EL (cell line): ENCODE results near the gene UTP14C.
"Not testable (repeated sequence)": the region's sequence is repeated elsewhere in the genome, so short reads cannot be mapped to it uniquely, and the experiment has no call there.

Experiments
- DNase-seq: peaks from one replicate; pipeline ENCODE4 v3.0.0-alpha.2; 2016

The UTP14C gene

DNA sequence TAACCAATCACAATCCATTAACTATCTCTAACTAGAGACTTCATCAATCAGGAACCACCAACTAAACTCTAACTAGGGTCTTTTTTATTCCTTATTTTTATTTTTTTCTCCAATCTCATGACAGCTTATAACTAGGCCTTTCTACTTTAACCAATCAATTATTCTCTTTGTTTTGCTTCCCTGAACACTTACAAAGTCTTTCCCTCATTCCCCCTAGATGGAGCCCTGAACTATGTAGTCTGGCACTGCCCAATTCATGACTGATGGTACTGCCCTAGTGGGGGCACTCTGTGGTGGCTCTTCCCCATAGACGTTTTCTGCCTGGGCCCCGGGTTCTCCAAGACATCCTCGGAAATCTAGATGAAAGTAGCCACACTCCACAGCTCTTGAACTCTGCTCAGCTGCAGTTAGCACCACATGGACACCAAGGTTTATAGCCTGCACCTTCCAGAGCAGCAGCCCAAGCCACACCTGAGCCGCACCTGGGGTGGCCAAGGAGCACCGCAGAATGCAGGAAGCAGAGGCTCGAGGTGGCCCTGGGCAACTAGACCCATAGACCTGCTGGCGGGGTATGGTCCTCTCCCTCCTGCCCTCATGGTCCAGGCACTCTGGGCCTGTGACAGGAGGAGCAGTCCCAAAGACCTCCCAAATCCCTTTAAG, 19.9 kb upstream of the UTP14C start:
- DNase-seq: no peak

GRCh38 chr13:52005841-52006522, 18.5 kb upstream of the UTP14C start:
- no peak for DNase-seq

DNA sequence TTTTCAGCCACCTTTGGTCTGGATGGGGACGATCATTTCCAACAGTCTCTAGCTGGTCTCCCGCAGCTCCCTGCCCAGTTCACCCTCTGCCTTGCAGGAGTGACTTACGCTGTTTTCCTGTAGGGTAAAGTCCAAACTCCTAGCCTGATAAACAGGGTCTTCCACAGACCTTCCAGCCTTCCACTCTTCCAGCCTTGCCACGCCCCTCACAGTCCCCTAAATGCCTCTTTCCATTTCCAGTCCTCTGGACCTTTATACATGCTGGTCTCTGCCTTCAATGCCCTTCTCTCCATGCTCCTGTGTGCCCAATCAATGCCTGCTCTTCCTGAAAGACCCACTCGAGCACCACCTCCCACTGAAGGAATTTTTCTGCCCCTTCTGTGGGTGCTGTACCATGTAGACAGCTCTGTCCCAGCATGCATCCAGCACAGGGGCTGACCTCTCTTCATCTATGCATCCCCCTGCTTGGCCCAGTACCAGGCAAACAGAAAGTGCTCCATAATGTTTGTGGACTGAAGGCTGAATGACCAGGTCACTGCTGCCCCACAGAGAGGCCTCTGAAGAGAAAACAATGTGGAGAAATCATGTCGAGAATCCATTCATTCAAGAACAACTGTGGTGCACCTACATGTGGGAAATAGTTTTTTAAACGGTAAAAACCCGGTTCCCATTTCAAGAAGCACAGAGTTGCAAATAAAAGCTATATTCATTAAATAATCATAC, 17.8 kb upstream of the UTP14C start:
- DNase-seq: no peak

GRCh38 chr13:52009946-52010345, 14.5 kb upstream of the UTP14C start:
- no peak for DNase-seq

DNA sequence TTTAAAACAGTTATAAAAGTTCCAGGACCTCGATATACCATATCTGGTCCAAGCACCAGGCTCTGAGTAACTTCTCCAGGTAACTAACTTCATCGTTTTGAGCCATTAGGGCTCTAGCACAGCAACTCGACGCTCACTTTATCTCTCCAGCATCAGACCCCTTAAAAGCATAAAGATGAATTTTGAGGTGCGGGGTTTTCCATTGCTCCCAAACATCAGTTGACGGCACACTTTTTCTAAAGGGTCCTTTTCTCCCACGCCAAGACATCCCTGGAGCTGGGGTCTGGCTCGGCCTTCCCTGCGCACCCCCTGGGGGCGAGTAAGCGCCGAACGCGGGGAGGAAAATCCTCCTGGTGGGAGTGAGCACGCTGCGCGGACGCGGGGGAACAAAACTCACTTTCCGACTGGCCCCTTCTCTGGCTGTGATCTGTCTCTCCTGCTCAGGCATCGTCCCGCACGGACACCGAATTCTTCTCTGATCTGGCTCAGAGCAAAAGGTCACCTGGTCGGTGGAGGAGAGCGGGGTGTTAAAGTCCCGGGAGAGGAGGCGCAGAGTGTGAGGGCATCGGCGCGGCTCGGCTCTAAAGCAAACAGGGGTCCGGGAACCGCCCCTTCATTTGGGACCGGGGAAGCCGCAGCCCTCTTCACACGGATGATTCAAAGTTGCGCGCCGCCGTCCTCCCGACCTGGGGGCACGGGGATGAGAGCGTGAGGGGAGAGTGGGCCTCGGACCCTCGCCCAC, 13.4 kb upstream of the UTP14C start, which contains the start of gene ATP7B:
ATP7B (minus strand) TSS at position 561 of the 742 bp plus-strand sequence; CDS start at position 448, 113 bp downstream.
- DNase-seq: peak; percentile 21

- DNase-seq: peak; percentile 98
Measured at GRCh38 chr13:52011632-52012511, 12.6 kb upstream of the UTP14C start, which contains the start of gene ALG11. Gene ALG11 (plus strand): TSS chr13:52012398. CDS start chr13:52012419, 21 bp downstream.

GRCh38 chr13:52012512-52012836, 12.0 kb upstream of the UTP14C start:
- no peak for DNase-seq

DNA sequence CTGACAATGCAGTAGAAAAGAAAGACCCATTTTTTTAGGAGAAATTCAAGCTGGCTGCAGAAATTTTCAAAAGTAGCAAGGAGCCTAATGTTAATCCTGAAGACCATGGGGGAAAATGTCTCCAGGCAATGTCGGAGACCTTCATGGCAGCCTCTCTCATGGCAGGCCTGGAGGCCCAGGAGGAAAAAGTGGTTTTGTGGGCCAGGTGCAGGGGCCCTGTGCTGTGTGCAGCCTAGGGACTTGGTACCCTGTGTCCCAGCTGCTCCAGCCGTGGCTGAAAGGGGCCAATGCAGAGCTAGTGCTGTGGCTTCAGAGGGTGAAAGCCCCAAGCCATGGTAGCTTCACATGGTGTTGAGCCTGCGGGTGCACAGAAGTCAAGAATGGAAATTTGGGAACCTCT, 8.2 kb upstream of the UTP14C start:
- DNase-seq: no peak

GRCh38 chr13:52020191-52020590, 4.3 kb upstream of the UTP14C start:
- DNase-seq: no peak

DNA sequence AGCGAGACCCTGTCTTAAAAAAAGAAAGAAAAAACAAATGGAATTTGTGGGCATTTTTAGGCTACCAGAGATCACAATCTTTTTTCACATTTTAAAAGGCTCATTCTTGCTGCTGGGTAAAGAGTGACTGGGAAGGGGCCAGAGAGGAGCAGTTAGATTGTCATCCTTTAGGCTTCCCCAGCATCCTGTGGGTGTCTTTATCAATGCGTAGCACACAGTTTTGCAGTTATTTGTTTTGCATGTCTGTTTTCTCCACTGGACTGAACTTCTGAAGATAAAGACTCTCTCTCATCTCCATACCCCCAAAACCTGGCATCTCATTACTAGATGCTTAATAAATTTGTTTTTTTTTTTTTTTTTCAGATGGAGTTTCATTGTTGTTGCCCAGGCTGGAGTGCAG, 2.1 kb upstream of the UTP14C start:
- no peak for DNase-seq

GRCh38 chr13:52025475-52026245, 1.2 kb downstream of the UTP14C start:
- DNase-seq: no peak

- DNase-seq: no peak
Measured at GRCh38 chr13:52026246-52026626, 1.7 kb downstream of the UTP14C start.

GRCh38 chr13:52027832-52028231, 3.3 kb downstream of the UTP14C start:
- no peak for DNase-seq

GRCh38 chr13:52029569-52029968, 5.1 kb downstream of the UTP14C start:
- no peak for DNase-seq

DNA sequence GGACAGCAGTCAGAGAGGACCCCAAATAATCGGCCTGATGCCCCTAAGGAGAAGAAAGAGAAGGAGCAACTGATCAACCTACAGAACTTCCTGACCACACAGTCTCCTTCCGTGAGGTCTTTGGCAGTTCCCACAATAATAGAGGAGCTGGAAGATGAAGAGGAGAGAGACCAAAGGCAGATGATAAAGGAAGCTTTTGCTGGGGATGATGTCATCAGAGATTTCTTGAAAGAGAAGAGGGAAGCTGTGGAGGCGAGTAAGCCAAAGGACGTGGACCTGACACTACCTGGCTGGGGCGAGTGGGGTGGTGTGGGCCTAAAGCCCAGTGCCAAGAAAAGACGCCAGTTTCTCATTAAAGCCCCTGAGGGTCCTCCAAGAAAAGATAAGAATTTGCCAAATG, 5.9 kb downstream of the UTP14C start:
- not testable (repeated sequence) for DNase-seq

GRCh38 chr13:52033039-52033438, 8.5 kb downstream of the UTP14C start:
- DNase-seq: no peak

DNA sequence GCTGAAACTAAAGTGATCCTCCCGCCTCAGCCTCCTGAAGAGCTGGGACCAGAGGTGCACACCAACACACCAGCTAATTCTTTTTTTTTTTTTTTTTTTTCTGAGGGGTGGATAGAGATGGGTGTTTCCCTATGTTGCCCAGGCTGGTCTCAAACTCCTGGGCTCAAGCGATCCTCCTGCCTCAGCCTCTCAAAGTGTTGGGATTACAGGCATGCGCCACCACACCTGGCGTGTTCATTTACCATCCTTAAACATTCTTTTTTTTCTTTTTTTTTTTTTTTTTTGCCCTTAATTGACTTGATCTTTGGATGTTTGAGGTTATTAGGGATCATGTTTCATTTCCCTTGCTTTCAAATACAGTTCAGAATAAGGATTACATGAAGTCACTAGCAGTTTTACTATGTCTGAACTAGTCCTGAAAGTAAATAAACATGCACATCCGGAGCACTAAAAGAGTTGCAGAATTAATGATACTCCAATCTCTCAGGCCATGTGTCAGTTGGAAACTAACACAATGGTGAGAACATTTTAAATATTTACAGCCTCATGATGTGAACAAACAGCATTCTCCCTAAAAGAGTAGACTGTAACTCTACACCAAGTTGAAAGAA, 10.2 kb downstream of the UTP14C start:
- DNase-seq: no peak

GRCh38 chr13:52036037-52036436, 11.5 kb downstream of the UTP14C start:
- no peak for DNase-seq

DNA sequence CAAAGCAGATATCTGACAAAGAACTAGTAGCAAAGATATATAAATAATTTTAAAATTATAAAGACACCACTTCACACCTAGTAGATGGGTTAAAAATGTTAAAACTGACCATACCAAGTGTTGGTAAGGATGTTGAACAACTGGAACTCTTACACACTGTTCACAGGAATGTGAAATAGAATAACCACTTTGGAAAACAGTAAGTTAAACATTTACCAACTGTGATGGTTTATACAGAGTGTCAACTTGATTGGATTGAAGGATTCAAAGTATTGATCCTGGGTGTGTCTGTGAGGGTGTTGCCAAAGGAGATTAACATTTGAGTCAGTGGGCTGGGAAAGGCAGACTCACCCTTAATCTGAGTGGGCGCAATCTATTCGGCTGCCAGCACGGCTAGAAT, 19.2 kb downstream of the UTP14C start:
- DNase-seq: no peak

DNA sequence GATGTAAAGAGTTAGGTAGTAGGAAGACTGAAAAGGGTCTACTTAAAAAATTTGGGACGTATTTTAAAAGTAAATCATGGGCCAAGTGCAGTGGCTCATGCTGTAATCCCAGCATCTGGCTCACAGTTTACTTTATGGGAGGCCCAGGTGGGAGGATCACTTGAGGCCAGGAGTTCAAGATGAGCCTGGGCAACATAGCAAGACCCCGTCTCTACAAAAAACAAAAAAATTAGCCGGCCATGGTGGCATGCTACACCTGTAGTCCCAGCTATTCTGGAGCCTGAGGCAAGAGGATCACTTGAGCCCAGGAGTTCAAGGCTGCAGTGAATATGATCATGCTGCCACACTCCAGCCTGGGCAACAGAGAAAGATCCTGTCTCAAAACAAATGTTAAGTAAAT, 23.0 kb downstream of the UTP14C start:
- DNase-seq: no peak

- peak; percentile 6 for DNase-seq
Measured at GRCh38 chr13:52048516-52048915, 24.0 kb downstream of the UTP14C start.
